VCaP (cell line): ENCODE results near the gene ANO2.

Experiments used
- H3K27ac ChIP-seq: fragments of 450-650 bp; 2 replicates; pipeline ENCODE4 v1.5.1; 2017
- CTCF ChIP-seq: fragments of 450-650 bp; conservative IDR thresholded peaks from 2 replicates; pipeline ENCODE4 v1.5.1; 2017; ENCODE audit warnings: mild to moderate bottlenecking, moderate library complexity

Gene ANO2

DNA sequence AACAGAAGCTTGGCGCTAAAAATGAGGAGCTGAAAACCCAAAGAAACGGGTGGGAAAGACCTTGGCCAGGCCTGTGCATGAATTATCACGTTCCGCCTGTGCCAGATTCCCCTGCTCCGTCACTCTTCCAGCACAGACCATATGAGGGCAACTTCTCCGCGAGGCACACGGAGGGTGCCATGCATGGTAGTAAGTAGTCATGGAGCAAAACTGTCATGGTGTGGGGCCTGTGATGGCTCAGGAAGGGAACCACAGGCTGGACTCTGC lies 148.2 kb downstream of the ANO2 start:
- H3K27ac ChIP-seq = no peak overlapping the region
- TF ChIP-seq CTCF = no peak

GRCh38 chr12:5796171-5796958 lies 148.7 kb downstream of the ANO2 start:
- peak; percentile 95 for TF ChIP-seq CTCF
- no peak overlapping the region for H3K27ac ChIP-seq

- TF ChIP-seq CTCF = no peak
These were observed 150.9 kb downstream of the ANO2 start for GRCh38 chr12:5794156-5794555.

GRCh38 chr12:5792343-5792742 lies 152.7 kb downstream of the ANO2 start:
- no peak overlapping the region for H3K27ac ChIP-seq
- TF ChIP-seq CTCF = no peak

More at GRCh38 chr12:5794156-5794555, 150.9 kb downstream of the ANO2 start:
- no peak overlapping the region for H3K27ac ChIP-seq

GRCh38 chr12:5789469-5789968 lies 155.5 kb downstream of the ANO2 start:
- H3K27ac ChIP-seq = no peak overlapping the region
- TF ChIP-seq CTCF = no peak

GRCh38 chr12:5787828-5788227 lies 157.2 kb downstream of the ANO2 start:
- no peak overlapping the region for H3K27ac ChIP-seq
- no peak for TF ChIP-seq CTCF

- no peak overlapping the region for H3K27ac ChIP-seq
- no peak for TF ChIP-seq CTCF
These were observed 159.5 kb downstream of the ANO2 start for GRCh38 chr12:5785601-5786000.
